Measurements from ENCODE around the gene TAGLN2.

DNA sequence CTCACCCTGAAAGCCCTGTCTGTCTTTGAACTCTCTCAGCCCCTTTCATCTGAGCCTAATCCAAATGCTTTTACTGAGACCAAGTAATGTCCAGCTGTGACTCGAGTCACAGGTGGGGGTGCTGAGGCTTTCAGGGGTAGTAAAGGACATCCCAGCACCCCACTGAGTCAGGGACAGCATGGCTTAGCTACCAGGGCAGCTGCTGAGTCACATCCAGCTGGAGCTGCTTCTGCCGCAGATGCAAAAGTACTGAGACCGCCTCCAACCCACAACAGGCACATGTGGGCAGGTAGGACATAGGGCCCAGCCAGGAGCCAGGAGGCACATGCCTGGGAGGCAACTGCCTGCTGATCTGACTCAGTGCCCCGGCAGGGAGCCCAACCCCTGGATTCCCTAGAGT lies 56.1 kb downstream of the TAGLN2 start:
- TF ChIP-seq, protein P1, sequence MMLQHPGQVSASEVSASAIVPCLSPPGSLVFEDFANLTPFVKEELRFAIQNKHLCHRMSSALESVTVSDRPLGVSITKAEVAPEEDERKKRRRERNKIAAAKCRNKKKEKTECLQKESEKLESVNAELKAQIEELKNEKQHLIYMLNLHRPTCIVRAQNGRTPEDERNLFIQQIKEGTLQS (CRISPR knock-in tag; conservative IDR thresholded peaks at IDR 0.05) = no peak
- TF ChIP-seq ELF4 (CRISPR knock-in tag; IDR thresholded peaks at IDR 0.05; ENCODE audit: low read depth) (no peak), TEAD1 (CRISPR knock-in tag; IDR thresholded peaks at IDR 0.05) (no peak), TEAD4 (CRISPR knock-in tag; IDR thresholded peaks at IDR 0.05) (no peak), ZNF263 (CRISPR knock-in tag; IDR thresholded peaks at IDR 0.05; ENCODE audit: low read depth) (no peak), NR1H2 (CRISPR knock-in tag; IDR thresholded peaks at IDR 0.05) (no peak), GABPB1 (CRISPR knock-in tag; IDR thresholded peaks at IDR 0.05) (no peak), JUN (CRISPR knock-in tag; IDR thresholded peaks at IDR 0.05) (no peak)
- TF ChIP-seq, protein P2, sequence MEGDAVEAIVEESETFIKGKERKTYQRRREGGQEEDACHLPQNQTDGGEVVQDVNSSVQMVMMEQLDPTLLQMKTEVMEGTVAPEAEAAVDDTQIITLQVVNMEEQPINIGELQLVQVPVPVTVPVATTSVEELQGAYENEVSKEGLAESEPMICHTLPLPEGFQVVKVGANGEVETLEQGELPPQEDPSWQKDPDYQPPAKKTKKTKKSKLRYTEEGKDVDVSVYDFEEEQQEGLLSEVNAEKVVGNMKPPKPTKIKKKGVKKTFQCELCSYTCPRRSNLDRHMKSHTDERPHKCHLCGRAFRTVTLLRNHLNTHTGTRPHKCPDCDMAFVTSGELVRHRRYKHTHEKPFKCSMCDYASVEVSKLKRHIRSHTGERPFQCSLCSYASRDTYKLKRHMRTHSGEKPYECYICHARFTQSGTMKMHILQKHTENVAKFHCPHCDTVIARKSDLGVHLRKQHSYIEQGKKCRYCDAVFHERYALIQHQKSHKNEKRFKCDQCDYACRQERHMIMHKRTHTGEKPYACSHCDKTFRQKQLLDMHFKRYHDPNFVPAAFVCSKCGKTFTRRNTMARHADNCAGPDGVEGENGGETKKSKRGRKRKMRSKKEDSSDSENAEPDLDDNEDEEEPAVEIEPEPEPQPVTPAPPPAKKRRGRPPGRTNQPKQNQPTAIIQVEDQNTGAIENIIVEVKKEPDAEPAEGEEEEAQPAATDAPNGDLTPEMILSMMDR (IDR thresholded peaks at IDR 0.05) = no peak
- TF ChIP-seq, protein P3, sequence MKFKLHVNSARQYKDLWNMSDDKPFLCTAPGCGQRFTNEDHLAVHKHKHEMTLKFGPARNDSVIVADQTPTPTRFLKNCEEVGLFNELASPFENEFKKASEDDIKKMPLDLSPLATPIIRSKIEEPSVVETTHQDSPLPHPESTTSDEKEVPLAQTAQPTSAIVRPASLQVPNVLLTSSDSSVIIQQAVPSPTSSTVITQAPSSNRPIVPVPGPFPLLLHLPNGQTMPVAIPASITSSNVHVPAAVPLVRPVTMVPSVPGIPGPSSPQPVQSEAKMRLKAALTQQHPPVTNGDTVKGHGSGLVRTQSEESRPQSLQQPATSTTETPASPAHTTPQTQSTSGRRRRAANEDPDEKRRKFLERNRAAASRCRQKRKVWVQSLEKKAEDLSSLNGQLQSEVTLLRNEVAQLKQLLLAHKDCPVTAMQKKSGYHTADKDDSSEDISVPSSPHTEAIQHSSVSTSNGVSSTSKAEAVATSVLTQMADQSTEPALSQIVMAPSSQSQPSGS (CRISPR knock-in tag; IDR thresholded peaks at IDR 0.05; ENCODE audit: borderline replicate concordance, low read depth) = no peak
- TF ChIP-seq, protein P4, sequence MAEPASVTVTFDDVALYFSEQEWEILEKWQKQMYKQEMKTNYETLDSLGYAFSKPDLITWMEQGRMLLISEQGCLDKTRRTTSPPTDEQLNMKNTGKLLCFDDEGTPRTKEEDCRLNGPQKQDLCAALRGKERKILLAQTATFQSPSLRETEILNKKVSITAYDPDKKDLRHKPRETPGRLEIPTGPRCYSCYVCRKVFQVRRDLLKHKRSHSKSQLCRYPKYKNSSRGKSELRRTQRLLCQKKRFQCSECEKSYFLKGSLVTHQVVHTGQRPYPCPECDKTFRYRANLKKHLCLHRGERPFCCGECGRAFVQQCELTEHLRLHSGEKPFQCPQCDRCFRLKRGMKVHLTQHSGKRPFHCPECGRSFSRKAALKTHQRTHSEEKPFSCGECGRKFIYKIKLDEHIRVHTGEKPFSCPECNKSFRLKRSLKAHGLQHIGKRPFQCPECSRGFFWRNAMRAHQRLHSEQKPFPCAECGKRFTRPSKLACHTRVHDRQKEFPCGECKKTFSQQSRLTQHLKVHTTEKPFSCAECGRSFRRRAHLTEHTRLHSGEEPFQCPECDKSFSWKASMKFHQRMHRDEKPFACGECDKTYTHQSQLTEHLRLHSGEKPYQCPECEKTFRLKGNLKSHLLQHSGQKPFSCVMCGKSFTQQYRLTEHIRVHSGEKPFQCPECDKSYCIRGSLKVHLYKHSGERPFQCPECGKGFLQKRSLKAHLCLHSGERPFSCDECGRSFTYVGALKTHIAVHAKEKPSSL (CRISPR knock-in tag; conservative IDR thresholded peaks at IDR 0.05) = no peak
- TF ChIP-seq, protein P5, sequence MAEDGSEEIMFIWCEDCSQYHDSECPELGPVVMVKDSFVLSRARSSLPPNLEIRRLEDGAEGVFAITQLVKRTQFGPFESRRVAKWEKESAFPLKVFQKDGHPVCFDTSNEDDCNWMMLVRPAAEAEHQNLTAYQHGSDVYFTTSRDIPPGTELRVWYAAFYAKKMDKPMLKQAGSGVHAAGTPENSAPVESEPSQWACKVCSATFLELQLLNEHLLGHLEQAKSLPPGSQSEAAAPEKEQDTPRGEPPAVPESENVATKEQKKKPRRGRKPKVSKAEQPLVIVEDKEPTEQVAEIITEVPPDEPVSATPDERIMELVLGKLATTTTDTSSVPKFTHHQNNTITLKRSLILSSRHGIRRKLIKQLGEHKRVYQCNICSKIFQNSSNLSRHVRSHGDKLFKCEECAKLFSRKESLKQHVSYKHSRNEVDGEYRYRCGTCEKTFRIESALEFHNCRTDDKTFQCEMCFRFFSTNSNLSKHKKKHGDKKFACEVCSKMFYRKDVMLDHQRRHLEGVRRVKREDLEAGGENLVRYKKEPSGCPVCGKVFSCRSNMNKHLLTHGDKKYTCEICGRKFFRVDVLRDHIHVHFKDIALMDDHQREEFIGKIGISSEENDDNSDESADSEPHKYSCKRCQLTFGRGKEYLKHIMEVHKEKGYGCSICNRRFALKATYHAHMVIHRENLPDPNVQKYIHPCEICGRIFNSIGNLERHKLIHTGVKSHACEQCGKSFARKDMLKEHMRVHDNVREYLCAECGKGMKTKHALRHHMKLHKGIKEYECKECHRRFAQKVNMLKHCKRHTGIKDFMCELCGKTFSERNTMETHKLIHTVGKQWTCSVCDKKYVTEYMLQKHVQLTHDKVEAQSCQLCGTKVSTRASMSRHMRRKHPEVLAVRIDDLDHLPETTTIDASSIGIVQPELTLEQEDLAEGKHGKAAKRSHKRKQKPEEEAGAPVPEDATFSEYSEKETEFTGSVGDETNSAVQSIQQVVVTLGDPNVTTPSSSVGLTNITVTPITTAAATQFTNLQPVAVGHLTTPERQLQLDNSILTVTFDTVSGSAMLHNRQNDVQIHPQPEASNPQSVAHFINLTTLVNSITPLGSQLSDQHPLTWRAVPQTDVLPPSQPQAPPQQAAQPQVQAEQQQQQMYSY (CRISPR knock-in tag; IDR thresholded peaks at IDR 0.05) = no peak
- TF ChIP-seq, protein P6, sequence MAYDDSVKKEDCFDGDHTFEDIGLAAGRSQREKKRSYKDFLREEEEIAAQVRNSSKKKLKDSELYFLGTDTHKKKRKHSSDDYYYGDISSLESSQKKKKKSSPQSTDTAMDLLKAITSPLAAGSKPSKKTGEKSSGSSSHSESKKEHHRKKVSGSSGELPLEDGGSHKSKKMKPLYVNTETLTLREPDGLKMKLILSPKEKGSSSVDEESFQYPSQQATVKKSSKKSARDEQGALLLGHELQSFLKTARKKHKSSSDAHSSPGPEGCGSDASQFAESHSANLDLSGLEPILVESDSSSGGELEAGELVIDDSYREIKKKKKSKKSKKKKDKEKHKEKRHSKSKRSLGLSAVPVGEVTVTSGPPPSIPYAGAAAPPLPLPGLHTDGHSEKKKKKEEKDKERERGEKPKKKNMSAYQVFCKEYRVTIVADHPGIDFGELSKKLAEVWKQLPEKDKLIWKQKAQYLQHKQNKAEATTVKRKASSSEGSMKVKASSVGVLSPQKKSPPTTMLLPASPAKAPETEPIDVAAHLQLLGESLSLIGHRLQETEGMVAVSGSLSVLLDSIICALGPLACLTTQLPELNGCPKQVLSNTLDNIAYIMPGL (CRISPR knock-in tag; IDR thresholded peaks at IDR 0.05) = no peak
- TF ChIP-seq, protein P7, sequence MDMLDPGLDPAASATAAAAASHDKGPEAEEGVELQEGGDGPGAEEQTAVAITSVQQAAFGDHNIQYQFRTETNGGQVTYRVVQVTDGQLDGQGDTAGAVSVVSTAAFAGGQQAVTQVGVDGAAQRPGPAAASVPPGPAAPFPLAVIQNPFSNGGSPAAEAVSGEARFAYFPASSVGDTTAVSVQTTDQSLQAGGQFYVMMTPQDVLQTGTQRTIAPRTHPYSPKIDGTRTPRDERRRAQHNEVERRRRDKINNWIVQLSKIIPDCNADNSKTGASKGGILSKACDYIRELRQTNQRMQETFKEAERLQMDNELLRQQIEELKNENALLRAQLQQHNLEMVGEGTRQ (CRISPR knock-in tag; IDR thresholded peaks at IDR 0.05) = no peak
